ENCODE measurements around the gene SUMF1.
A peak's percentile ranks its signal among the peaks of the same experiment; 100 is the strongest.

Gene SUMF1

DNA sequence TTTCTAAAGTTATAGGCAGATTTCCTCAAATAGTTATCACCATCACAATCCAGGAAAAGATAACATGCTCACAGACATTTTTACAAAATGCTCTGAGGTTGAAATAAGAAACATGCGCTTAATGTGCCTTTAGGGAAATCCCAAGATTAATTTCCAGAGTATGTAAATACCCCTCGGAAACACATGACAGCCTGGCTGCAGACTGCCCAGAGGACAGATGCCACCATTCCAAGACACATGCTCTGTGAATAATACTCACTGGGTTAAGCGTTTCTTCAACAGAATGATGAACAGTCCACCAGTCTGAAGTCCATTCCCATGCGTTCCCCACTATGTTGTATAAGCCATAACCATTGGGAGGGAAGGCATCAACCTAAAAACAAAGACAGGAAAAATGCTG lies 56.5 kb downstream of the SUMF1 start:
- no peak for TF ChIP-seq Cebpa-rat (IDR thresholded peaks at IDR 0.05)
- Histone ChIP-seq H3K4me3 (no peak overlapping the region), H3K27ac (no peak overlapping the region), H4K20me1 (no peaks in the 10 kb centered on the region), H3K9ac (no peak overlapping the region), H3K4me1 (peaks cover 0 to 19% (median 0%) of the 10 kb centered on the region in 10 experiments; a peak in 5 of 20 replicates), H3K27me3 (no peaks in the 10 kb centered on the region), H3K4me2 (peak overlapping the region in 2 of 11 experiments; percentile 11 to 35; a peak in 2 of 22 replicates), H3K9me3 (replicated peaks in 1 of 11) (no peaks in the 10 kb centered on the region), H3K36me3 (peaks cover 5 to 97% (median 27%) of the 10 kb centered on the region in 11 experiments; a peak in 18 of 22 replicates)

DNA sequence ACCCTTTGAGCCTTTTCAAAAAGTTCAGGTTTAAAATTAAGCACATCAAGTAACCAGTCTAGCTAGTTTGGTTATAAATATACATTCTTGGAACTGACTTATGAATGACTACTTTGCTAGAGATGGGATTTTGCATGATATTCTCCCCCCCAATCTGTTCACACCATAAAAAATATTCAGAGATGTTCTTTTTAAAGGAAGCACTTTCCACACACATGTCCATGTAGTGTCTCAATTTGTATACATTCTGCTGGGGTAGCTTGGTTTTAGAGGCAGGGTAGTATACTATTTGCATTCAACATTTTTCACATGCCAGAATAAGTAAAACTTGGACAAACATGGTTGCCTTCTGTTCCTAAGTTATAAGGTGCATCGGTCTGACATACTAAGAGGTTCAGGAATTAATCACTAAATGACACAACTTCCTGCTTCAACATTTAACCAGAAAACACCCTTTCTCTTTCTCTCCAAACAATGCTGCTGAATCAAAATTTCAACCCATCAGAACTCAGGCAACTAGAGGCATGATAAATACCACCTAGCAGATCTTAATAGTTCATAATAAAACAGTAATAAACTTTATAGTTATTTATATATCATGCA lies 57.0 kb downstream of the SUMF1 start:
- Histone ChIP-seq H3K9ac (no peak overlapping the region), H3K4me2 (peak overlapping the region in 1 of 11 experiments; percentile 35; a peak in 1 of 22 replicates), H3K4me1 (peaks cover 0 to 19% (median 0%) of the 10 kb centered on the region in 10 experiments; a peak in 5 of 20 replicates), H3K27me3 (no peaks in the 10 kb centered on the region), H4K20me1 (no peaks in the 10 kb centered on the region), H3K9me3 (replicated peaks in 1 of 11) (no peaks in the 10 kb centered on the region), H3K4me3 (no peak overlapping the region), H3K36me3 (peaks cover 5 to 97% (median 24%) of the 10 kb centered on the region in 11 experiments; a peak in 19 of 22 replicates), H3K27ac (no peak overlapping the region)
- TF ChIP-seq Cebpa-rat (IDR thresholded peaks at IDR 0.05) = no peak

DNA sequence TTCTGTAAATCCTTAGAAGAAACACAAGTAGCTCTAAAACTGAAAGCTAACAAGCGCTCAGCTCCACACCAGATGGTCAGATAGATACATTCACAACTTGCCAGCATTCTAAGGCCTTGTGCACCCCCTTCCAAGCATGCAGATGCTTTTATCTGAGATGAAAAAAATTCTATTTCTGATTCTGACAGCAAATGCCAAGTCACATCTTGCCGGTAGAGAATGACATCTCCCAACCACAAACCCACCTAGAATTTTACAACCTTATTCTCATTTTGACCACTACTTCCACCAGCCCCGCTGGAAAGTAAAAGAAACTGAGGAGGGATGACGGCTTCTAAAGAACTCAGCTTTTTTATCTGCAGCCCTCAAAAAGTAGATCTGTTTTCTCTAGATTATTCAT lies 57.7 kb downstream of the SUMF1 start:
- H3K4me3 ChIP-seq = no peak overlapping the region
- peaks cover 0 to 19% (median 0%) of the 10 kb centered on the region in 10 experiments; a peak in 5 of 20 replicates for H3K4me1 ChIP-seq
- H3K27ac ChIP-seq = no peak overlapping the region
- H3K27me3 ChIP-seq = no peaks in the 10 kb centered on the region
- H3K9me3 ChIP-seq (replicated peaks in 1 of 11) = no peaks in the 10 kb centered on the region
- peak overlapping the region in 2 of 11 experiments; percentile 7 to 14; a peak in 2 of 22 replicates for H3K4me2 ChIP-seq
- no peaks in the 10 kb centered on the region for H4K20me1 ChIP-seq
- peaks cover 5 to 97% (median 24%) of the 10 kb centered on the region in 11 experiments; a peak in 19 of 22 replicates for H3K36me3 ChIP-seq
- TF ChIP-seq Cebpa-rat (IDR thresholded peaks at IDR 0.05) = no peak
- H3K9ac ChIP-seq = no peak overlapping the region

DNA sequence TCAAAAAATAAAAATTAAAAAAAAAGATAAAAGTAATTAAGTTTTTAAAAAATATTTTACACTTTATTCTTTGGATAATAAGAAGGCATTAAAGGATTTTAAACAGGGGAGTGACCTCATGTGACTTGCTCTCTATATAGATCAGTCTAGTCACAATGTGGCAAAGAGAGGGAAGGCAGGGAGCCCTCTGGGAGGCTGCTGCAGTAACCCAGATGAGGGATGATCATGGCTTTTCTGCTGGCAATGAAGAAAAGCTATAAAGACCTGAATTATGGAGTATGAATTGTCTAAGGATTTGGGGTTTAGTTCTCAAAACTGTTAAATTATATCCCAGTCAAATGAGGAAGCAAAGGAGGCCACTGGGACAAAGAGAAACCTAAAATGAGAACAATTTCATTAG lies 58.1 kb downstream of the SUMF1 start:
- H3K9me3 ChIP-seq (replicated peaks in 1 of 11) = no peaks in the 10 kb centered on the region
- H3K36me3 ChIP-seq = peaks cover 5 to 97% (median 24%) of the 10 kb centered on the region in 11 experiments; a peak in 19 of 22 replicates
- H3K27ac ChIP-seq = no peak overlapping the region
- no peak for TF ChIP-seq Cebpa-rat (IDR thresholded peaks at IDR 0.05)
- H3K4me3 ChIP-seq = no peak overlapping the region
- no peak overlapping the region for H3K9ac ChIP-seq
- H4K20me1 ChIP-seq = no peaks in the 10 kb centered on the region
- H3K4me2 ChIP-seq = peak overlapping the region in 2 of 11 experiments; percentile 7 to 14; a peak in 2 of 22 replicates
- peaks cover 0 to 19% (median 0%) of the 10 kb centered on the region in 10 experiments; a peak in 5 of 20 replicates for H3K4me1 ChIP-seq
- H3K27me3 ChIP-seq = no peaks in the 10 kb centered on the region

DNA sequence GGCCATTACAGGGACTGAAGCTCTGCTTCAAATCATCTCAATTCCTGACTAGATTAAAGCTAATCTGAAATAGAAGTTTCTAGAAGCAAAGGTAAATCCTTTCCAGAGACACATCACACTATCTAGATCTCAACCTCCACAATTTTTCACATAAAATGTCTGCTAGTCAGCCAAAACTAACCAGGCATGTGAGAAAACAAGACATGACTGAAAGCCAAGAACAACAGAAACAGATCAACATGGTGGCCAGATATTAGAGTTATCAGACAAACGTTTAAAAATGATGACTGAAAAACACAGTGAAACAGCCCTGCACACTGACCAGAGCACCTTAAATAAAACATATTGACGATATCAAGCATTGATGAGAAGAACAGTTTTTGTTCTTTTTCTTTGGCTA lies 59.1 kb downstream of the SUMF1 start:
- Histone ChIP-seq H3K36me3 (peaks cover 9 to 97% (median 30%) of the 10 kb centered on the region in 11 experiments; a peak in 19 of 22 replicates), H3K4me3 (no peak overlapping the region), H3K4me2 (no peak overlapping the region), H4K20me1 (no peaks in the 10 kb centered on the region), H3K9me3 (replicated peaks in 1 of 11) (no peaks in the 10 kb centered on the region), H3K9ac (no peak overlapping the region), H3K4me1 (peaks cover 0 to 19% (median 0%) of the 10 kb centered on the region in 10 experiments; a peak in 5 of 20 replicates), H3K27ac (no peak overlapping the region), H3K27me3 (no peaks in the 10 kb centered on the region)
- no peak for TF ChIP-seq Cebpa-rat (IDR thresholded peaks at IDR 0.05)

DNA sequence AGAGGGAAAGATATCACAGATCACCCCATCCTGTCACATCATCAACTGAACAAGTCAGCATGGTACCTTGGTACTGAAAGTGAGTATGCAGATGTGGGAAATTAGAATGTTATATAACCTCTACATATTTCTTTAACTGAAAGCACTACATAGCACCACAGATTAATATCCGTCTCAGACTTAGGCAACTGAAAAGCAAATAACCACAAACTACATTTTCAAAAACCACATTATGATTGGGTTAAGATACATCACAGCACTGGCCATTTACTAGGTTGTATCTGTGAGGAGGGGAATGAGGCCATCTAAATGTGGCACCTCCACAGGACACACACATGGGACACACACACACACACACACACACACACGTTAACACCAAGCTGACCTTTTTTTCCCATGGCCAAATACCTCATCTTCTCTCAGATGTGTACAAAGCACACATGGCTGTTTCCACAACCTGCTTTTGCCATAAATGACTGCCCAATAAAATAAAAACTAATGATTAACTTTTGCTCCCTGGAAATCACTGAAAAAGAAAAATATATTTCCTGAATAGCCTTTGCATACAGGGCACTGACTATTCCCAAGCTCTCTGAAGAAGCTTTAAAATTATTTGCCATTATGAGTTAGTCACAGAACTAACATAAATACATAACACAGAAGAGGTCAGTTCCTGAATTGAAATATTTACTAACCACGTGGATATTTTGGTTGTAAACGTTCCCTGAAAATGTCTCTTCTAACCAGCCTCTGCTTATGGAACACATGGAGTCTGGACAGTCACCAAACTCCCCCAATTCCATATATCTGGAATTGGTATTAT lies 60.1 kb downstream of the SUMF1 start:
- H3K4me3 ChIP-seq = no peak overlapping the region
- no peak overlapping the region for H3K27ac ChIP-seq
- no peaks in the 10 kb centered on the region for H3K9me3 ChIP-seq (replicated peaks in 1 of 11)
- no peaks in the 10 kb centered on the region for H3K27me3 ChIP-seq
- TF ChIP-seq Cebpa-rat (IDR thresholded peaks at IDR 0.05) = no peak
- H3K36me3 ChIP-seq = peaks cover 9 to 97% (median 25%) of the 10 kb centered on the region in 11 experiments; a peak in 18 of 22 replicates
- H3K4me1 ChIP-seq = peaks cover 0 to 19% (median 0%) of the 10 kb centered on the region in 10 experiments; a peak in 5 of 20 replicates
- H4K20me1 ChIP-seq = no peaks in the 10 kb centered on the region
- H3K9ac ChIP-seq = no peak overlapping the region
- H3K4me2 ChIP-seq = no peak overlapping the region

DNA sequence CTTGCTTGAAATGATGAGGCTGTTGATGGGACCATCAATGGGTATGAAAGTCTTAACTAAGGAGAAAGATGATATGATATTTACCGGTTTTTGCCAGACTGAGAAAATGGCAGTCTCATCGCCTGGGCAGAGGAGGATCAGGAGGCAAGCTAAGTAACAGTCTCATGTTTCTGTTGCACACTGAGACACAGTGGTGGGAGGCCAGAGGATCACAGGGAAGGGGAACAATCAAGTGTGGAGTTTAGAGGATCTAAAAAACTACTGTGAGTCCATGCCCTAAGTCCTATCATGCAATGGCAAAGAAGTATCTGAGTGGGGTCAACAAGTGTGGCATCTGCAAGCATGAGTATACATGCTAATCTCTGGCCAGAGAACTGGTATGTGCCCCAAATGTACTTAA lies 62.2 kb downstream of the SUMF1 start:
- Histone ChIP-seq H3K4me2 (no peak overlapping the region), H3K4me1 (peaks cover 0 to 11% (median 0%) of the 10 kb centered on the region in 10 experiments; a peak in 4 of 20 replicates), H3K27ac (no peak overlapping the region), H3K9me3 (replicated peaks in 1 of 11) (no peaks in the 10 kb centered on the region), H3K9ac (no peak overlapping the region), H3K36me3 (peaks cover 5 to 96% (median 22%) of the 10 kb centered on the region in 11 experiments; a peak in 16 of 22 replicates), H4K20me1 (no peaks in the 10 kb centered on the region), H3K27me3 (no peaks in the 10 kb centered on the region), H3K4me3 (no peak overlapping the region)
- no peak for TF ChIP-seq Cebpa-rat (IDR thresholded peaks at IDR 0.05)

DNA sequence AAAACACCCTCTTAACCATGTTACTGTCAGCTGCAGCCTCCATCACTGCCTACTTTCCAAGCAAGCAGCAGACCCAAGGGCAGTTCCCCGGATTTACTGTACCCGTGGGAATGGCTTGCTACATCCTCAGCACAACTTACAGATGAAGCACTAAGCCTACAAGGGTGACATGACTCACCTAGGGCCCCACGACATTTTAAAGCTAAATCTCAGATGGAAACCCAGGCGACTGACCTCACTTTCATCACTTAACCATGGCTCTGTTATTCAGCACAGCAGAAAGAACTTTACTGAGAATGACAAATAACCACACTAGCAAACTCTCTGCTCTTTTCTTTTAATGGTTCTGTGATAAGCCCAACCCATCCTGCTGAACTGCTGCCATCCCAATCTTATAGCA lies 65.6 kb downstream of the SUMF1 start:
- peaks cover 0 to 29% (median 1%) of the 10 kb centered on the region in 10 experiments; a peak in 7 of 20 replicates for H3K4me1 ChIP-seq
- no peak overlapping the region for H3K27ac ChIP-seq
- H3K4me3 ChIP-seq = no peak overlapping the region

DNA sequence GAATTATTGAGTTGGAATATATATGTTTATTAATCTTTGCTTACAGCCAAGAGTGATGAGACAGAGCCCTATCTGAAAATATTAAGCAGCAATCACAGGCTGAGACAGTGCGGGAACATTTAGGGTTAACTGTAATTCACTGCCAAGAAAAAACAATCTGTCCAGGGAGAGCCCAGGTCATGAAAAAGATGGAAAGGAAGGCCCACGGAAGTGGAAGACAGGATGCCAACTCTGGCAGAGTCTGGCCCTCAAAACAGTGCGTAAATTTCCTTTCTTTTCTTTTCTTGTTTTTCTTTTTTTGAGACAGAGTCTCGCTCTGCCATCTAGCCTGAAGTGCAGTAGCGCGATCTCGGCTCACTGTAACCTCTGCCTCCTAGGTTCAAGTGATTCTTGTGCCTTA lies 67.6 kb downstream of the SUMF1 start:
- Histone ChIP-seq H3K36me3 (peaks cover 4 to 56% (median 19%) of the 10 kb centered on the region in 11 experiments; a peak in 14 of 22 replicates), H3K27ac (no peak overlapping the region), H3K4me1 (peaks cover 3 to 49% (median 7%) of the 10 kb centered on the region in 10 experiments; a peak in 19 of 20 replicates), H3K4me2 (peak overlapping the region in 2 of 11 experiments; percentile 43 to 55; a peak in 1 of 22 replicates), H3K9me3 (replicated peaks in 1 of 11) (no peaks in the 10 kb centered on the region), H4K20me1 (no peaks in the 10 kb centered on the region; a peak in 1 of 22 replicates), H3K27me3 (no peaks in the 10 kb centered on the region), H3K4me3 (no peak overlapping the region), H3K9ac (no peak overlapping the region)
- TF ChIP-seq Cebpa-rat (IDR thresholded peaks at IDR 0.05) = no peak

More for the DNA sequence above, 65.6 kb downstream of the SUMF1 start:
- H3K9ac ChIP-seq = no peak overlapping the region
- H3K36me3 ChIP-seq = peaks cover 4 to 70% (median 18%) of the 10 kb centered on the region in 11 experiments; a peak in 16 of 22 replicates
- no peak for TF ChIP-seq Cebpa-rat (IDR thresholded peaks at IDR 0.05)
- no peak overlapping the region for H3K4me2 ChIP-seq
- no peaks in the 10 kb centered on the region for H3K27me3 ChIP-seq
- H3K9me3 ChIP-seq (replicated peaks in 1 of 11) = no peaks in the 10 kb centered on the region
- no peaks in the 10 kb centered on the region; a peak in 1 of 22 replicates for H4K20me1 ChIP-seq
